Omental fat pad (tissue), 4 donors: ENCODE results near the gene PPP6R3. TPM values are rescaled to one million over a fixed set of nuclear protein-coding genes. Genes with fewer than 3 reads are reported as not detected.

ENCODE experiments used
- ATAC-seq: fragments of 150-250 bp; one replicate; pipeline ENCODE4 v1.9.1; 2016; ENCODE audit warnings: mild to moderate bottlenecking, moderate library complexity; ENCODE audit not compliant: low FRiP score
- DNase-seq: peaks from one replicate; pipeline ENCODE4 v3.0.0-alpha.2; 2019; ENCODE audit warnings: low spot score
- total RNA-seq, 4 donors: library from RNA; depleted of rRNA; stranded (reverse); fragments of >200 nt; gene quantifications; one replicate each; pipeline ENCODE4 v1.1.0, GENCODE V29; 2016
- TF ChIP-seq, protein P1 (sequence below), 3 donors: fragments of 450-650 bp; IDR thresholded peaks; one replicate each; pipeline ENCODE4 v1.5.1; 2016 to 2017; ENCODE audit warnings: antibody characterized with exemption in 3 of 3, mild to moderate bottlenecking in 3 of 3, moderate library complexity in 2 of 3

Gene PPP6R3
- total RNA-seq, 4 donors from 2014 or later = 104 to 137 (median 119) TPM

DNA sequence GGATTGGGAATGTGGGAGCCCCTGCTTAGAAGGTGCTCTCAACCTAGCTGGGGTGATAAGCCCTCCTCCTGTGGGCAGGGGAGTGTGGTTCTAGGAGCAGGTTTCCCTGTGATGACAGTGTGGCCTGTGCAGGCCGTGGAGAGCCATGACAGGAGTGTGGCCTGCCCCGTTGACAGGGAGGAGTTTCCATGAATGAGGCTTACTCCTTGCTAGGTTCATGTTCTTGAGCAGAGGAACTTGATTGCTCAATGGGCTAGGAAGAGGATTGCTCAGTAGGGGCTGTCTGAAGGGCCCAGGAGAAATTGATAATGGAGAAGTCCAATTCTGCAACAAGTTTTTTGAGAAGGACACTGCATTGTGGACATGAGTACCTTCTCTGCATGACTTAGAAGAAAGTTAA, 92.0 kb downstream of the PPP6R3 start:
- TF ChIP-seq, protein P1, sequence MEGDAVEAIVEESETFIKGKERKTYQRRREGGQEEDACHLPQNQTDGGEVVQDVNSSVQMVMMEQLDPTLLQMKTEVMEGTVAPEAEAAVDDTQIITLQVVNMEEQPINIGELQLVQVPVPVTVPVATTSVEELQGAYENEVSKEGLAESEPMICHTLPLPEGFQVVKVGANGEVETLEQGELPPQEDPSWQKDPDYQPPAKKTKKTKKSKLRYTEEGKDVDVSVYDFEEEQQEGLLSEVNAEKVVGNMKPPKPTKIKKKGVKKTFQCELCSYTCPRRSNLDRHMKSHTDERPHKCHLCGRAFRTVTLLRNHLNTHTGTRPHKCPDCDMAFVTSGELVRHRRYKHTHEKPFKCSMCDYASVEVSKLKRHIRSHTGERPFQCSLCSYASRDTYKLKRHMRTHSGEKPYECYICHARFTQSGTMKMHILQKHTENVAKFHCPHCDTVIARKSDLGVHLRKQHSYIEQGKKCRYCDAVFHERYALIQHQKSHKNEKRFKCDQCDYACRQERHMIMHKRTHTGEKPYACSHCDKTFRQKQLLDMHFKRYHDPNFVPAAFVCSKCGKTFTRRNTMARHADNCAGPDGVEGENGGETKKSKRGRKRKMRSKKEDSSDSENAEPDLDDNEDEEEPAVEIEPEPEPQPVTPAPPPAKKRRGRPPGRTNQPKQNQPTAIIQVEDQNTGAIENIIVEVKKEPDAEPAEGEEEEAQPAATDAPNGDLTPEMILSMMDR (IDR thresholded peaks at IDR 0.05) = no peak
- DNase-seq (no peak), ATAC-seq (no peak)

DNA sequence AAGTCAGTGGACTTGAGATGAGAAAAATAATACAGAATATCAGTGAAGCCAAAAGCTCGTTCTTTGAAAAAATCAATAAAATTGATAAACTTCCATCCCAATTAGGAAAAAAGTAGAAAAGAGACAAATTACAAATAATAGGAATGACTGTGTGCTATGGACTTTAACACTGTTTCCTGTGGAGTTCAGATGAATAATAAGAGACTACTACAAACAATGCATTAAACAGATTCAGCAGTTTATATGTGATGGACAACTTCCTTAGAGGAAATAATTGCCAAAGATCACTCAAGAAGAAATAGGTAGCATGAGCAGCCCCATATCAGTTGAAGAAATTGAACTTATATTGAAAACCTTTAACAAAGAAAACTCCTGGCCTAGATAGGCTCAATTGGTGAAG, 99.7 kb downstream of the PPP6R3 start:
- ATAC-seq (no peak), DNase-seq (no peak)
- TF ChIP-seq, protein P1 (IDR thresholded peaks at IDR 0.05) = no peak

DNA sequence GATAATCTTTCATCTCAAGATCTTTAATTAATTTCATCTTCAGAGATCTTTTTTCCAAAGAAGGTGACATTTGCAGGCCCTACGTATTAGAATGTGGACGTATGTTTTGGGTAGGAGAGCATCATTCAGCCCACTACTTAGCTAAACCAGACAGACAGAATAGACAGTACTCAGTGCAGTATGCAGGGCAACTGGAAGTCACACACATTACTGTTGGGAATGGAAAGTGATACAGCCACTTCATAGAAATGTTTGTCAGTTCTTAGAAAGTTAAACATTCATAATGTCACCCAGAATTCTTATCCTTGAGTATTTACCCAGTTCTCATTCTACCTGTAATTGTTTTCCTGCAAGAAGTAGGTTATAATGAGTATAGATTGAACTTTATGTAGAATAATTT, 102.9 kb downstream of the PPP6R3 start:
- ATAC-seq (no peak), DNase-seq (no peak)
- TF ChIP-seq, protein P1 (IDR thresholded peaks at IDR 0.05) = no peak

DNA sequence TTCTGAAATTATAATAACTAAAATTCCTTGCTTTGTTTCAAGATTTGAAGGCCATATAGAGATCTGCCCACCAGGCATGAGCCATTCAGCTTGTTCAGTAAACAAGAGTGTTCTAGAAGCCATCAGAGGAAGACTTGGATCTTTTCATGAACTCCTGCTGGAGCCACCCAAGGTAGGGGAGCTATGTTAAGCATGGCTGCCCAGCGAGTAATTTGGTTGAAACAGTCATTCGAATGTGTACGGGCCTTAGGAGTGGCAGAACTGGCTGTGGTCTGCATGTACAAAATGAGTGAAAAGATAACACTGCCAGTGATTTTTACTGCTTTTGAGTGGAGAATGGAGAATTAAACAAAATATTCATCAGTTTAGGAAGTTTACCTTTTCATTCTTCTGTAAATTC, 103.7 kb downstream of the PPP6R3 start:
- ATAC-seq (no peak), DNase-seq (no peak)
- TF ChIP-seq, protein P1 (IDR thresholded peaks at IDR 0.05) = no peak

DNA sequence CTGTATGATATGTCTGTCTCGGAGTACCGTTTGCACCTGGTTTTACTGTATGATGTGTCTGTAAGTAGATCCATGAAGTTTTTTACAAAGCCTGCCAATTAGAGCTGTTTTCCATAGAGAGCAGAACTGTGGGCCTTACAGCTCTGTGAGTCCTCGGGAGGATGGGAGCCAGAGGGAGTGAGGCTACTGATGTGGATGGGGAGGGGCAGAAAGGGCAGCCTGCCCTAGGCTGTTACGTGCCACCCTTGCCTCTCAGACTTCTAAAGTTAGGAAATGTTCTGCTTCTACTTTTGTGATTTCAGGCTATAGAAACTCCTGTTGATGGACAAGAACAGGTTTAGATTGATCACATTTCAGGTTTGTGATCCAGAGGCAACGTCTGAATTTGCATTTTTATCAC, 105.2 kb downstream of the PPP6R3 start:
- DNase-seq (no peak), ATAC-seq (no peak)
- TF ChIP-seq, protein P1 (IDR thresholded peaks at IDR 0.05) = no peak

DNA sequence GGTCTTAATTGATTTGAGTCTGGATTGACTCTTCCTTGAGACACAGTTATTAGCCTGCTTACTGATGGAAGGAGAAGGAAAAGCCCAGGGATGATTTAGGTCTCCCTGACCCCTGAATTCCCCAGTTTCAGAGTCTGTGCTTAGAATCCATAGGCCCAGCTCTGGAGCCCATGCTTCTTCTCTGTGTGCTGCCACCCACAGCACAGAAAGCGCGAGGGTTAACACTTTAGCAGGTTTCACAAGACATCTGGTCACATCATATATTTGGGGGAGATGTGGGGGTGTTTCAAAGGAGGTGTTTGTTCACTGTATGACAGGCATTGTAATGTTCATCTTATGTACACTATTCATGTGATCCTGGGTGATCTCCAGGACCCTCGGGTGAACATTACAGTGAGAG, 107.0 kb downstream of the PPP6R3 start:
- ATAC-seq (no peak), DNase-seq (no peak)
- TF ChIP-seq, protein P1 (IDR thresholded peaks at IDR 0.05) = no peak

DNA sequence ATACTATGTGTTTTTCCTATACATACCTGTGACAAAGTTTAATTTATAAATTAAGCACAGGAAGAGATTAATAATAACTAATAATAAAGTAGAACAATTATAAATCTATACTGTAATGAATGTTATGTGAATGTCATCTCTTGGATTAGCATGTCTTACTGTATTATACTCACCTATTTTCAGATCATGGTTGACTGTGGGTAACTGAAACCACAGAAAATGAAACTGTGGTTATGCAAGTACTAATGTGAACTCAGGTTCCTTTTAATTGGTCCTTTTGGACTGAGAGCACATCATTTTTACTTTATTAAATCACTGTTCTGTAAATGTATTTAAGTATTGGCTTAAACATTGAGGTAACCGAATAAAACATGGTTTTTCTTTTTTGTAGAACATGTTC, 108.8 kb downstream of the PPP6R3 start:
- TF ChIP-seq, protein P1 (IDR thresholded peaks at IDR 0.05) = no peak
- no peak for DNase-seq
- ATAC-seq = no peak
